HG02623 (cell line): ENCODE data around the gene NLRP3.
"Not testable (repeated sequence)": the region's sequence is repeated elsewhere in the genome, so short reads cannot be mapped to it uniquely, and the experiment has no call there.

ENCODE experiments used
- ATAC-seq: cut with Tn5 transposase; IDR thresholded peaks from one replicate; pipeline ENCODE4 v1.9.1; 2021; ENCODE audit warnings: moderate library complexity; ENCODE audit not compliant: unreplicated experiment

Gene NLRP3

GRCh38 chr1:247415423-247416361 is at the start of gene NLRP3:
Gene NLRP3 (plus strand): TSS chr1:247416173. CDS start chr1:247418801, 2,628 bp downstream.
- ATAC-seq: peak; percentile 51

DNA sequence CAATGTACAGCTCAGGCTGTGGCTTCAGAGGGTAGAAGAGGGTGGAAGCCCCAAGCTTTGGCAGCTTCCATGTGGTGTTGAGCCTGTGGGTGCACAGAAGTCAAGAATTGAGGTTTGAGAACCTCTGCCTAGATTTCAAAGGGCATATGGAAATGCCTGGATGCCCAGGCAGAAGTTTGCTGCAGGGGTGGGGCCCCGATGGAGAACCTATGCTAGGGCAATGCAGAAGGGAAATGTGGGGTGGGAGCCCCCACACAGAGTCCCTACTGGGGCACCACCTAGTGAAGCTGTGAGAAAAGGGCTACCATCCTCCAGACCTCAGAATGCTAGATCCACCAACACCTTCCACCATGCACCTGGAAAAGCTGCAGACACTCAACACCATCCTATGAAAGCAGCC is 49.6 kb upstream of the NLRP3 start:
- ATAC-seq: not testable (repeated sequence)

- no peak for ATAC-seq
These were observed 48.9 kb upstream of the NLRP3 start for GRCh38 chr1:247366926-247367645.

- no peak for ATAC-seq
These were observed 48.1 kb upstream of the NLRP3 start for GRCh38 chr1:247367786-247368422.

DNA sequence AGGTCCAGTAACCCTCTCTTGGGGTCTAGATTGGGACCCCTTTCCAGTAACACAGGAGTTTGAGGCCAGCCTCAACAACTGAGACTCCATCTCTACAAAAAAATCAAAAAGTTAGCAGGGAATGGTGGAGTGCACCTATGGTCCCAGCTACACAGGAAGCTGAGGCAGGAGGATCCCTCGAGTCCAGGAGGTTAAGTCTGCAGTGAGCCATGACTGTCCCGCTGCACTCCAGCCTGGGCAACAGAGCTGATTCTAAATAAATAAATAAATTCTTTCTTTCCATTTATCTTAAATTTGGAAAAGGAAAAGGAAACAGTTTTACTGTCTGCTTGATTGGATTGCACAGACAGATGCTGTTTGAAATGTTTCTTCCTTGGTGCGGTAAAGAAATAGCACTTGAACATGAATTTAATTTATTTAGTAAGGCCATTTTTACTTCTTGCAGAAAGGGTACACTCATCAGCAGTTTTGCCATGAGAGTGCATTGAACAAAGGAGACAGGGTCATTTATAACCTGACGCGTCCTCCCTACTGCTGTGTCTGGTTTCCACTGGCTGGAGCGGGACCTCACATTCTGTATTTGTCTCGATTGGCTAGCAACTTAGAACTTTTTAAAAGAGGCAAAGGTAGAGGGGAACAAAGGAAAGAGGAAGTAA is 47.4 kb upstream of the NLRP3 start:
- ATAC-seq: no peak

DNA sequence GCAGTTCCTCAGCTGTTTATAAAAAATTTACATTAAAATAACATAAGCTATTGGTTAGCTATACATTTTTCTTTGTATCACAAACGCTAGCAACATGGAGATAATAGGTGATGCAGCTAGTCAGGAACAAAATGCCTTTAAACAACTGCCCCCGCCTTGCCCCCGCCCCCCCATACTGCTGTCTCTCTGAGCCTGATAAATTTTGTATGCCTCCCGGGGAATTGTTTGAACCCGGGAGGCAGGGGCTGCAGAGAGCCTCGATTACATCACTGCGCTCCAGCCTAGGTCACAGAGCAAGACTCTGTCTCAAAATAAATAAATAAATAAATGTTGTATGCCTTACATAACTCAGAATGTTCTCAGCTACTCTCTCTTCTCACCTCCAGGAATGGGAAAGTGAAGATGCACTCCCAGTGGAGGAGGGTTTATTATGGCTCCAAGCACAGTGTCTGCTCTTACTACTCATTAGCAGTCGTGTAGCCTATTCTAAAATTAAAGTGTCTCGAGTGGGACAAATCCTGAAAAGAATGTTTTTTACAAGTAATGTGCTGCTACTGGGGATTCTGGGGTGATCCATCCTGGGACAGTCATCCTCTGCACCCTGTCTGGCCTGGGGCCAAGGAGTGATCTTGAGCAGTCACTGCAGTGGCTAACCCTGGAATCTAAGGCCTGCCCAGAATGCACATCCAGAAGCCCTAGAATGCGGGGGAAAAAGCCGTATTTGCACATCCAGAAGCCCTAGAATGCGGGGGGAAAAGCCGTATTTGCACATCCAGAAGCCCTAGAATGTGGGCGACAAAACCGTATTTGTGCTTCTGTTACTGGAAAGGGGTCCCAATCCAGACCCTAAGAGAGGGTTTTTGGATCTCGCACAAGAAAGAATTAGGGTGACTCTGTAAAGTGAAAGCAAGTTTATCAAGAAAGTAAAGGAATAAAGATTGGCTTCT is 44.9 kb upstream of the NLRP3 start:
- no peak for ATAC-seq

DNA sequence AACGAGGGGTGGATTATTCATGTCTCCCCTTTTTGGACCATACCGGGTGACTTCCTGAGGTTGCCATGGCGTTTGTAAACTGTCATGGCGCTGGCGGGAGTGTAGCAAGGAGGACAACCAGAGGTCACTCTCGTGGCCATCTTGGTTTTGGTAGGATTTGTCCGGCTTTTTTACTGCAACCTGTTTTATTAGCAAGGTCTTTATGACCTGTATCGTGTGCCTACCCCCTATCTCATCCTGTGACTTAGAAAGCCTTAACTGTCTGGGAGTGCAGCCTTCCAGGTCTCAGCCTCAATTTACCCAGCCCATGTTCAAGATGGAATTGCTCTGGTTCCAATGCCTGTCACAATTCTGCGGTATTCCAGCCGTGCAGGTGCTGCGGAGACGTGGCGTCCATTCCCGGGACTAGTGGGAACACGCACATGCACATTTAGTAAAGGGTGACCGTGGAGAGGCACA is 44.1 kb upstream of the NLRP3 start:
- ATAC-seq: no peak

DNA sequence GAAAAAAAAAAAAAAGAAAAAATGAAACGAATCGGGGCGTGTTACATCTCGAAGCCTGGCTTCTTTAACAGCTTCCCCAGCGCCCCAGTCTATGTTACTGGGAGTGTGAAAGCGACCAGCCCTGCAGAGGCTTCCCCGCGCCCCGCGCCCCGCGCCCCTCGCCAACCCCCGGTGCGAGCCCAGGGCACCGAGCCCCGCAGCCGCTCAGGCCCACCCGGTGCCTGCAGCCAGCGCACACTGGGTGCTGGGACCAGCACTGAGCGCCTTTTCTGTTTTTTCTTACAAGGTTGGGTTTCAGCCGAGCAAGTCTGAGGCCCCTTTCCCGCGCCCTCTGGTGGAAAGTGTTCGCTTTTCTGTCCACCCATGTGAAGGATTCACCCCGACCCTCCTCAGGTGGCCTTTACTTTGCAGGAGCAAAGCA is 42.2 kb upstream of the NLRP3 start:
- no peak for ATAC-seq

DNA sequence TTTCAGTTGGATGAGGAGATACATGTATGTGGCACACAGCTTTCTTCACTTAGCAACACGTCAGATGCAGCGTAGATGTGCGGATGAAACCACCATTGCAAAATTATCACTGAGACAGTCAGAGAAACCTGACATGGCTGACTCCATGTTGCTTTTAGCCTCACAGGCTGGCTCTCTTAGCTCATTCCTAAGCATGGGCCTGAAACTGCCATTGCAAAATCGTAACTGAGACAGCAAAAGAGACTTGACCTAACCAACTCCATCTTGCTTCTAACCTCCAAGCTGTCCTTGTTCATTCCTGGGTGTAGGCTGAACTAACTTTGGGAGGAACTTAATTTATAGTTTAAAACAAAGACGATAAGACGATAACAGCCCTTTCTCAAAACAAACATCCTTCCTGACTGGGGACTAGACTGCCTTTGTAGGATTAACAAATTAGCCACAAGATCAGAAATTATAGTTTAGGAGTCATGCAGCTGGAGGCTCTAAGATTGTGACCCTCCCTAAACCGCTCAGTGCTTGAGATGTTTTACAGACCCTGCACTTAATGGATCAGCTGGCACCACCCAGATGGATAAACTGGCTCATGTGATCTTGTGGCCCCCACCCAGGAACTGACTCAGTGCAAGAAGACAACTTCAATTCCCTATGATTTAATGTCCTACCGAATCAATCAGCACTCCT is 41.2 kb upstream of the NLRP3 start:
- ATAC-seq: not testable (repeated sequence)

- no peak for ATAC-seq
These were observed 40.2 kb upstream of the NLRP3 start for GRCh38 chr1:247375747-247376146.

- no peak for ATAC-seq
These were observed 39.3 kb upstream of the NLRP3 start for GRCh38 chr1:247376659-247377058.

- not testable (repeated sequence) for ATAC-seq
These were observed 38.3 kb upstream of the NLRP3 start for GRCh38 chr1:247377656-247378055.

DNA sequence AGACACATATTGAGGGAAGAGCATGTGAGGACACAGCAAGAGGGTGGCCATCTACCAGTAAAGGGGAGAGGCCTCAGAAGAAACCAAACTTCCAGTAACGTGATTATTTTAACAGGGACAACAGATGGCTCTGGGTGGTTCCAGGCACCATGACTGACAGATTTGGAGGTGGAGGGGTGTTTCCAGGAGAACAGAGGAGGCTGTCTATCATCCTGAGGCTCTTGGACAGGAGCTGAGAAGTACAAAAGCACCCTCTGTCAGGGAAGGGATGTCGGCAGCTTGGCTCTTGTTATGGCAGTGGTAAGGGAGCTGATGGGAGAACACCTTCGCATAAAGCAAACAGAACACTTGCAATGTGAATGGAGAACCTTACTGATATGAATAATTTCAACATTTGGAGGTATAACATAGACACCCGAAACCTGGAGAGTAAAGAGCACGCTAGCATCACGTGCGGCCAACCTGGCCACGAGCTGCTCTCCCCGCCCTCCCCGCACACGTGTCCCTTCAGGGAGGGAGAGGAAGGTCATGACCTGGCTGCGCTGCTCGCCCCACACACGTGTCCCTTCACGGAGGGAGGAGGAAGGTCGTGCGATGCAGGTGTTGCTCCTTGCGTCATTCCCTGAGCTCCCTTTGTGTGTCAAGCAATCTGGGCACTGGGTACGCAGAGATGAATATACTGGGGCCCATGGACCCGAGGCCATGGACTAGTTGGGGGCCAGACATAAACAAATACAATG is 37.5 kb upstream of the NLRP3 start:
- no peak for ATAC-seq

DNA sequence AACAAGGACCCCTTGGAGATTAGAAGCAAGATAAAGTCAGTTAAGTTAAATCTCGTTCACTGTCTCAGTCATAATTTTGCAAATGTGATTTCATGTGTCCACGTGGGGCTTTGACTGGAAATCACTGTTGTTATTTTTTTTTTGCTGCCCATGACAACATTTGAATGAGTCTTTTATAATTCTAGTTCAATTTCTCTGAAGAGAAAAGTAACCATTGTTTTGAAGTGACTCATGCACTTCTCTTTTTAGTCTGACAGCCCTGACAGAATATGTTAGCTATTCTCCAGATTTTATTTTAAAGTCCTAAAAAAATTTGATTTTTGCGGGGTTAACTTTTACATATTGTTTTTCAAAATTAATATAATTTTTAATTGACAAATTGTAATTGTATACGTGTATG is 30.7 kb upstream of the NLRP3 start:
- no peak for ATAC-seq

DNA sequence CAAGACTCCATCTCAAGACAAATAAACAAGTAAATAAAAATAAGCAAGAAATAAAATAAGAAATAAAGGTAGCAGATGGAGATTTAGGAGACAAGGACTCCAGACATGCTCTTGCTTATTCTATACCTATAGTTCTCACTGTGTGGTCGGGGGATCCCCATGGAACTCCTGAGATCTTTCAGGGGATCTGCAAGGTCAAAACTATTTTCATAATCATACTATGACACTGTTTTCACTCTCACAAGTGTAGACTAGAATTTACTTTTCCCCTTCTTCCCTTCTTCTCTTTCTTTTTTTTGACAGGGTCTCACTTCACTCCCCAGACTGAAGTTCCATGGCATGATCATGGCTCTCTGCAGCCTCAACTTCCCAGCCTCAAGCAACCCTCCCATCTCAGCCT is 29.8 kb upstream of the NLRP3 start:
- no peak for ATAC-seq

DNA sequence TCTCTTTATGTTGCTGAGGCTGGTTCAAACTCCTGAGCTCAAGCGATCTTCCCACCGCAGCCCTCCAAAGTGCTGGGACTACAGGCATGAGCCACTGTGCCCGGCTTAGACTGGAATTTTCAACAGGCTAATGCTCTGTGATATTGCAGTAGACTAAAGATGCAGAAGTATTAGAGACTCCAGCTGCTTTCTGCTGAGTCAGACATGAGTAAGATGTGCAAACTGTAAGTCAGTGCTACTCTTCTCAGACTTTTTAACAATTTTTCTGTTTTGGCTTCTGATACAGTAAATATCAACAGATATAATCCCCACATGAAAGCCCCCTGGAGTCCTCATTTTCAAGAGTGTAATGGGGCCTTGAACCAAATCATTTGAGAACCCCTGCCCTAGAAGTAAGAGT is 29.3 kb upstream of the NLRP3 start:
- no peak for ATAC-seq

DNA sequence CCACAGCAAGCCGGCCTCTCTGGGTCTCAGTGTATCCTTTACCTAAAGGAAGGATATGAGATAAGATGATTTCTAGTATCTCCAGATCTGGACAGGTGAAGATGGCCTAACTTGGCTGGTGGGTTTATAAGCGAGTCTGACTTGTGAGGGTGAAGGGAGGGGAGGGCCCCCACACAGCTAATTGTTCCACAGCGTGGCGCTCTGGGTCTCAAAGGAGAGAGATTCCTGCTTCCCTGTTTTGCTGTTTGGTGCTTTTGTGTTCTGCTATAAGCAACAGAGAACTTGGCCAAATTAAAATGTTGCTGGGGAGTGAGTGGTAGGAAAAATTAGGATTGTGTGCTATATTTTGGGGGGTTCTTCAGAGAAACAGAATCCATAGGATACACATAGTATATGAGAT is 28.9 kb upstream of the NLRP3 start:
- ATAC-seq: no peak

DNA sequence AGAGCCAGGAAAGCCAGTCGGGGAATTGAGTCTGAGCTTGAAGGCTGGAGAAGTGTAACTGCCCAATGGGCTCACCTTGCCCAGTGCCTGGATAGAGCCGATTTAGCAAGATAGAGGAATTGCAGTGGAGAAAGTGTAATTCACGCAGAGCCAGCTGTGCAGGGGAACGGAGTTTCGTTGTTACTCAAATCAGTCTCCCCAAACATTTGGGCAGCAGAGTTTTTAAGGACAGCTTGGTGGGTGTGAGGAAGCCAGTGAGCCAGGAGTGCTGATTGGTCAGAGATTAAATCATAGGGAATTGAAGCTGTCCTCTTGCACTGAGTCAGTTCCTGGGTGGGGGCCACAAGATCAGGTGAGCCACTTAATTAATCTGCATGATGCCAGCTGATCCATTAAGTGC is 28.4 kb upstream of the NLRP3 start:
- ATAC-seq: no peak
